Activated naive CD8-positive, alpha-beta T cell (primary cell): ENCODE results near the gene PALD1.

Experiments used
- H3K27ac Mint-ChIP-seq: one replicate; pipeline ENCODE4 v1.8.0; 2021; ENCODE audit warnings: mixed read lengths
- H3K27me3 Mint-ChIP-seq: one replicate; pipeline ENCODE4 v1.8.0; 2021; ENCODE audit warnings: mixed read lengths
- H3K36me3 Mint-ChIP-seq: one replicate; pipeline ENCODE4 v1.8.0; 2021; ENCODE audit warnings: mixed read lengths
- H3K4me1 Mint-ChIP-seq: one replicate; pipeline ENCODE4 v1.8.0; 2021; ENCODE audit warnings: low read depth, mixed read lengths
- H3K4me3 Mint-ChIP-seq: one replicate; pipeline ENCODE4 v1.8.0; 2021; ENCODE audit warnings: mild to moderate bottlenecking, mixed read lengths
- H3K9me3 Mint-ChIP-seq: one replicate; pipeline ENCODE4 v1.8.0; 2021; ENCODE audit warnings: low read depth, mixed read lengths

PALD1 gene

GRCh38 chr10:70592746-70593512 is 114.4 kb downstream of the PALD1 start:
- Mint-ChIP-seq H3K27me3 (no peaks in the 10 kb centered on the region), H3K36me3 (peaks cover 11% of the 10 kb centered on the region), H3K27ac (no peak overlapping the region), H3K4me1 (peaks cover 28% of the 10 kb centered on the region), H3K4me3 (no peak overlapping the region), H3K9me3 (no peaks in the 10 kb centered on the region)

- Mint-ChIP-seq H3K4me1 (peaks cover 28% of the 10 kb centered on the region), H3K27me3 (no peaks in the 10 kb centered on the region), H3K9me3 (no peaks in the 10 kb centered on the region), H3K4me3 (no peak overlapping the region), H3K36me3 (peaks cover 11% of the 10 kb centered on the region), H3K27ac (no peak overlapping the region)
Observed at GRCh38 chr10:70593513-70593890, 114.9 kb downstream of the PALD1 start.

- Mint-ChIP-seq H3K27me3 (no peaks in the 10 kb centered on the region), H3K4me3 (no peak overlapping the region), H3K9me3 (no peaks in the 10 kb centered on the region), H3K36me3 (peaks cover 14% of the 10 kb centered on the region), H3K27ac (no peak overlapping the region), H3K4me1 (peaks cover 33% of the 10 kb centered on the region)
Observed at GRCh38 chr10:70594161-70594560, 115.6 kb downstream of the PALD1 start.

- Mint-ChIP-seq H3K4me3 (no peak overlapping the region), H3K27ac (no peak overlapping the region), H3K4me1 (peaks cover 45% of the 10 kb centered on the region), H3K36me3 (peaks cover 18% of the 10 kb centered on the region), H3K27me3 (no peaks in the 10 kb centered on the region), H3K9me3 (no peaks in the 10 kb centered on the region)
Observed at GRCh38 chr10:70595566-70596016, 117.0 kb downstream of the PALD1 start.

GRCh38 chr10:70596110-70596798 is 117.7 kb downstream of the PALD1 start:
- Mint-ChIP-seq H3K36me3 (peaks cover 18% of the 10 kb centered on the region), H3K4me3 (no peak overlapping the region), H3K4me1 (peaks cover 49% of the 10 kb centered on the region), H3K9me3 (no peaks in the 10 kb centered on the region), H3K27ac (peak overlapping the region; percentile 22), H3K27me3 (no peaks in the 10 kb centered on the region)

GRCh38 chr10:70596860-70597809 is 118.6 kb downstream of the PALD1 start:
- Mint-ChIP-seq H3K27ac (no peak overlapping the region), H3K4me3 (no peak overlapping the region), H3K36me3 (peaks cover 17% of the 10 kb centered on the region), H3K27me3 (no peaks in the 10 kb centered on the region), H3K9me3 (no peaks in the 10 kb centered on the region), H3K4me1 (peaks cover 55% of the 10 kb centered on the region)

GRCh38 chr10:70597856-70598815 is 119.6 kb downstream of the PALD1 start:
- Mint-ChIP-seq H3K4me1 (peaks cover 61% of the 10 kb centered on the region), H3K36me3 (peaks cover 15% of the 10 kb centered on the region), H3K4me3 (no peak overlapping the region), H3K9me3 (no peaks in the 10 kb centered on the region), H3K27ac (no peak overlapping the region), H3K27me3 (no peaks in the 10 kb centered on the region)

GRCh38 chr10:70598857-70599295 is 120.3 kb downstream of the PALD1 start:
- H3K27ac Mint-ChIP-seq, result peak overlapping the region; percentile 77
- peaks cover 68% of the 10 kb centered on the region for H3K4me1 Mint-ChIP-seq
- no peak overlapping the region for H3K4me3 Mint-ChIP-seq
- no peaks in the 10 kb centered on the region for H3K27me3 Mint-ChIP-seq
- peaks cover 15% of the 10 kb centered on the region for H3K36me3 Mint-ChIP-seq
- H3K9me3 Mint-ChIP-seq, result no peaks in the 10 kb centered on the region

GRCh38 chr10:70599319-70599718 is 120.8 kb downstream of the PALD1 start:
- Mint-ChIP-seq H3K4me3 (peak overlapping the region; percentile 38), H3K9me3 (no peaks in the 10 kb centered on the region), H3K27ac (peak overlapping the region; percentile 46), H3K27me3 (no peaks in the 10 kb centered on the region), H3K4me1 (peaks cover 72% of the 10 kb centered on the region), H3K36me3 (peaks cover 15% of the 10 kb centered on the region)

- H3K4me3 Mint-ChIP-seq, result peak overlapping the region; percentile 38
- H3K27ac Mint-ChIP-seq, result peak overlapping the region; percentile 46
- no peaks in the 10 kb centered on the region for H3K27me3 Mint-ChIP-seq
- peaks cover 15% of the 10 kb centered on the region for H3K36me3 Mint-ChIP-seq
- no peaks in the 10 kb centered on the region for H3K9me3 Mint-ChIP-seq
- H3K4me1 Mint-ChIP-seq, result peaks cover 71% of the 10 kb centered on the region
Observed at GRCh38 chr10:70599791-70600190, 121.2 kb downstream of the PALD1 start.

GRCh38 chr10:70600512-70601395 is 122.2 kb downstream of the PALD1 start:
- Mint-ChIP-seq H3K9me3 (no peaks in the 10 kb centered on the region), H3K4me1 (peaks cover 68% of the 10 kb centered on the region), H3K27ac (peak overlapping the region; percentile 68), H3K4me3 (peak overlapping the region; percentile 91), H3K27me3 (no peaks in the 10 kb centered on the region), H3K36me3 (peaks cover 15% of the 10 kb centered on the region)

GRCh38 chr10:70601746-70602145 is 123.2 kb downstream of the PALD1 start:
- H3K27me3 Mint-ChIP-seq, result no peaks in the 10 kb centered on the region
- no peaks in the 10 kb centered on the region for H3K9me3 Mint-ChIP-seq
- peaks cover 63% of the 10 kb centered on the region for H3K4me1 Mint-ChIP-seq
- peak overlapping the region; percentile 97 for H3K27ac Mint-ChIP-seq
- H3K4me3 Mint-ChIP-seq, result peak overlapping the region; percentile 91
- H3K36me3 Mint-ChIP-seq, result peaks cover 14% of the 10 kb centered on the region
